ENCODE results near the gene HDAC2. TPM values are rescaled to one million over a fixed set of nuclear protein-coding genes. Genes with fewer than 3 reads are reported as not detected.
A peak's percentile ranks its signal among the peaks of the same experiment; 100 is the strongest.

Gene HDAC2
- total RNA-seq, 4 donors from 2014 or later = 29.6 to 49.5 (median 43.8) TPM

DNA sequence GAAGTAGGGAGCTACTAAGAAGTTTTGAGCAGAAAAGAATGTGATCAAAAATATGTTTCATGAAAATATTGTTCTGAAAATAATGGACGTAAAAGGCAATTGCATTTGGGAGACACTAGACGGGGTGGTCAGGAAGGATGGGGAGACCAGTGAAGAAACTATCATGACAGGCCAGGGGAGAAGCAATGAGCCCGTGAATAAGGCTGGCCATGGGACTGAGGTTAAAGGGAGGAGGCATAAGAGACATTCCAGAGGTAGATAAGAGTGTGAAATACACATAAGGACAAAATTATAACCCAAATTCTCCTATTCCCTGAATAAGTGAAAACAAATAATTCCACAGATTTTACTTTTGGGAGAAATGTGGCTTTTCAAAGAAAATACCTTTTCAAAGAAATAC is 62.1 kb downstream of the HDAC2 start:
- no peaks in the 10 kb centered on the region for H3K4me1 ChIP-seq
- no peaks in the 10 kb centered on the region for H3K36me3 ChIP-seq
- H3K9me3 ChIP-seq = no peaks in the 10 kb centered on the region
- no peak overlapping the region for H3K4me3 ChIP-seq
- no peak for DNase-seq
- H3K27ac ChIP-seq = no peak overlapping the region
- no peak for TF ChIP-seq POLR2A (IDR thresholded peaks at IDR 0.05)
- TF ChIP-seq, protein P1, sequence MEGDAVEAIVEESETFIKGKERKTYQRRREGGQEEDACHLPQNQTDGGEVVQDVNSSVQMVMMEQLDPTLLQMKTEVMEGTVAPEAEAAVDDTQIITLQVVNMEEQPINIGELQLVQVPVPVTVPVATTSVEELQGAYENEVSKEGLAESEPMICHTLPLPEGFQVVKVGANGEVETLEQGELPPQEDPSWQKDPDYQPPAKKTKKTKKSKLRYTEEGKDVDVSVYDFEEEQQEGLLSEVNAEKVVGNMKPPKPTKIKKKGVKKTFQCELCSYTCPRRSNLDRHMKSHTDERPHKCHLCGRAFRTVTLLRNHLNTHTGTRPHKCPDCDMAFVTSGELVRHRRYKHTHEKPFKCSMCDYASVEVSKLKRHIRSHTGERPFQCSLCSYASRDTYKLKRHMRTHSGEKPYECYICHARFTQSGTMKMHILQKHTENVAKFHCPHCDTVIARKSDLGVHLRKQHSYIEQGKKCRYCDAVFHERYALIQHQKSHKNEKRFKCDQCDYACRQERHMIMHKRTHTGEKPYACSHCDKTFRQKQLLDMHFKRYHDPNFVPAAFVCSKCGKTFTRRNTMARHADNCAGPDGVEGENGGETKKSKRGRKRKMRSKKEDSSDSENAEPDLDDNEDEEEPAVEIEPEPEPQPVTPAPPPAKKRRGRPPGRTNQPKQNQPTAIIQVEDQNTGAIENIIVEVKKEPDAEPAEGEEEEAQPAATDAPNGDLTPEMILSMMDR (IDR thresholded peaks at IDR 0.05) = no peak
- H3K27me3 ChIP-seq = peaks cover 0 to 3% of the 10 kb centered on the region in 2 donors

DNA sequence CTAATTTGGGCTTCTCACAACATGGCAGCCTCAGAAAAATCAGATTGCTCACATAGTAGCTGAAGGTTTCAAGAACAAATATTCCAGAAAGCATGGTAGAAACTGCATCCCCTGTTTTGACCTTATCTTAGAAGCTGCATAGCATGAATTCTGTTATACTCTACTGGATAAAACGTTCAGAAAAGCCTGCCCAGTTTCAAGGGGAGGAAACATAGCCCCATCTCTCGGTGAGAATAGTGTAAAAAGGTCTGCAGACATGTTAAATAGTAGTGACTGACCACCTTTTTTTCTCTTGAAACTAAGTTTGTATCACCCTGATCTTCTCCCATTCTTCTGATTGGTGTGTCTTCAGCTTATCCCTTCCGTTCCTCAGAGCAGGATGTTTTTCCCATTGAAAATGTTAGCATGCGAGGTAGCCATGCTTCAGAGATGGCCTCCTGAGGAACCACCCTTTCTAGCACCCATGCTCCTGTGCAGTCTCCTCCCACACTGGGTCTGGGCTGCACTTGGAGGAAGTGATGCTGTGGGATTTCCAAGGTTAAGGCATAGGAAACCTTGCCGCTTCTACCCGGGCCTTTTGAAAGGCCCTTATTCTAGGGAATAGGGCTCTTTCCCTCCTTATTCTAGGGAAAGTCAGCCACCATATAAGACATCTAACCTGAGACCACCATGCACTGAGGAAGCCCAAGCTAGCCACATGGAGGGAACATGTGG is 63.7 kb downstream of the HDAC2 start:
- no peaks in the 10 kb centered on the region for H3K4me1 ChIP-seq
- H3K4me3 ChIP-seq = no peak overlapping the region
- TF ChIP-seq, protein P1 (IDR thresholded peaks at IDR 0.05) = no peak
- TF ChIP-seq POLR2A (IDR thresholded peaks at IDR 0.05) = no peak
- H3K9me3 ChIP-seq = no peaks in the 10 kb centered on the region
- DNase-seq = no peak
- H3K27me3 ChIP-seq = peaks cover 0 to 3% of the 10 kb centered on the region in 2 donors
- no peak overlapping the region for H3K27ac ChIP-seq
- H3K36me3 ChIP-seq = no peaks in the 10 kb centered on the region

DNA sequence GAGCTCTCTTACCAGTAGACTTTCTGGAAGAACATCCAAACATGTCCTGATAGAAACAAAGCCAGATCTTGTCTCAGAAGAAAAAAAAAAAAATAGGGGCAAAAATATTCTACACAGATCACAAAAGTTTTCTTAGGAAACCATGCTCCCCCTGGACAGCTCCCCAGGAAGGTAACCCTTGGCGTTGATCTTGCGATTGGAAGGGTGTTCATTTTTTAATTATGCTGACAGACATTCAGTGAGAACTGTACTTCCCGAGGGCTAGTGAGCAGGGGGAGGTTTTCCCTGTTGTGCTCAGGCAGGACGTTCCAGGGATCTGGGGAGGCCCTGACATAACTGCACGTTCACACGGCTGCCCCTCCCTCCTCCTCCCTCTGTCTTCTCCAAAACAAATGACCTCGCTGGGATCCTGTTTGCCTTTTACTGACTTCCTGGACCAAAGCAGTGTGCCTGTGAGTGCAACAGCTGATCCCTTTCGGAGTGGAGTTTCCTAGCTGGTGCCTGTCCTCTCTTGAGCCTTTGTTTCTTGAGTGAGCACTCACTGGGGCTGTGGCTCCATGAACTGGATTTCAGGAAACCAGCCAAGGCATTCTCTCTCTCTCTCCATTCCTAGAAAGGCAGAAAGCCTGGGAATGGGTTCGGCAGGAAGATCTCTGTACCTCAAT is 67.2 kb downstream of the HDAC2 start:
- Histone ChIP-seq H3K36me3 (no peaks in the 10 kb centered on the region), H3K4me3 (no peak overlapping the region), H3K27ac (peak overlapping the region in 2 of 4 donors; percentile 32 to 35), H3K27me3 (no peaks in the 10 kb centered on the region), H3K9me3 (no peaks in the 10 kb centered on the region), H3K4me1 (no peaks in the 10 kb centered on the region)
- no peak for DNase-seq
- no peak for TF ChIP-seq POLR2A (IDR thresholded peaks at IDR 0.05)
- TF ChIP-seq, protein P1 (IDR thresholded peaks at IDR 0.05) = no peak

DNA sequence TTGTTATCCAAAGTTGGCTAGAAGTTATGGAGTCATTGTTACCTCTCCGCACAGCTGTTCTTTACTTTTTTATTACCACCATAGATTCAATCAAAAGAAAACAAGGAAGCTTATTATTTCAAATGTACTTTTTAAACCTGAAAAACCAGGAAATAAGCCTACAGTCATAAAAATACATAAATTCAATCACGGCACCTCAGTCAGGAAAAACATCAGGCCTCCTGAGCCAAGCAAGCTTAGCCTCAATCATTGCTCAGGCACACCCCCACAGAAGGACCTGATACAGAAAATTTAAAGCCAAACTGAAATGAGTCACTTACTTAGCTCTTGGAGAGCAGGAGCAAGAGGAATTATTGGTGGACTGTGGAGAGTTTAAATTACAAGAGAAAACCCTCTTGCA is 69.5 kb downstream of the HDAC2 start:
- H3K27ac ChIP-seq = no peak overlapping the region
- no peak for TF ChIP-seq POLR2A (IDR thresholded peaks at IDR 0.05)
- TF ChIP-seq, protein P1 (IDR thresholded peaks at IDR 0.05) = no peak
- no peaks in the 10 kb centered on the region for H3K36me3 ChIP-seq
- no peaks in the 10 kb centered on the region for H3K27me3 ChIP-seq
- no peaks in the 10 kb centered on the region for H3K9me3 ChIP-seq
- no peak overlapping the region for H3K4me3 ChIP-seq
- no peaks in the 10 kb centered on the region for H3K4me1 ChIP-seq
- no peak for DNase-seq

DNA sequence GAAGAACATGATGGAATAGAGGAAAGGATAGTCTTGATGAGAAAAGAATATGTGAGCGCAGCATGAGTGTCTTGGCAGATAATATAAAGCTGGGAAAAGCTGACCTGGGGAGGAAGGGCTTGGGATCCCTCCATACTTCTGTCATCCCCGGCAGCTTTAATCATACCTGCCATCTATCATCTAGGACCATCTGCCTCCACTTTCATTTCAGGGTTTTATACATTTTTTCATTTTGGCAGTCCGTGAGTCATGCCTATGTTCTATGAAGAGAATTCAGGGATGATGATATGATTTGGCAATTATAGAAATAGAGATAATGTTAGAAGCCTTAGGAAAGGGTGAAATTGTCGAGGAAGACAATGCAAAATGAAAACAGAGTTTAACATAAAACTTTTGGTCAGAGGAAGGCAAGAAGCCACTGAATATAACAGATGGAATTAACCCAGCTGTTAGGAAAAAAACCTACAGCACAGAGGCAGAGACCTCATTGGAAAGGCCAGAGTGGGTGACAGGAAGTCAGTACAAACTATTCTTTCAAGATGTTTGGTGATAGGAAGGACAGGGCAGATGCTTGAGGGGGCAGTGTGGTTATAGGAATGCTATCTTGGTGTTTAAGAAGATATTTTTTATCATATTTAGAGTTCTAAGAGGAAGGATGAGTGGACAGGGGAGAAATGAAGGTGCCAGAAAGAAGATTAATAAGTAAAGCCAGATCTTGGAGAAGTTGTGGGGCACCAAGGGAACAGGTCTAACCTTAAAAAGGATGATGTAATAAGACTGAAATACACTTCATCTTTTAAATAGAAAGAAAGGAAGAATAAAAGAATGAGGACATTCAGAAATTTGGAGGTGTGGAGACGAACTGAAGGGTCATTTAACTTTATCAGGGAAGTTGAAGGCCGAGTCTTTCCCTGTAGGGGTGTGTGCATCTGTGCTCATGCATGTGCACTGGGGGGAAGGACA is 76.0 kb downstream of the HDAC2 start:
- H3K4me1 ChIP-seq = no peaks in the 10 kb centered on the region
- no peaks in the 10 kb centered on the region for H3K9me3 ChIP-seq
- H3K36me3 ChIP-seq = no peaks in the 10 kb centered on the region
- DNase-seq = no peak
- no peak for TF ChIP-seq POLR2A (IDR thresholded peaks at IDR 0.05)
- TF ChIP-seq, protein P1 (IDR thresholded peaks at IDR 0.05) = no peak
- no peak overlapping the region for H3K4me3 ChIP-seq
- H3K27me3 ChIP-seq = no peaks in the 10 kb centered on the region
- H3K27ac ChIP-seq = no peak overlapping the region

Data from Peyer's patch (tissue), 4 donors.